Upper lobe of right lung (tissue), 1 donor: ENCODE measurements around the gene SGPP1. TPM values are rescaled to one million over a fixed set of nuclear protein-coding genes. Genes with fewer than 3 reads are reported as not detected.
A peak's percentile ranks its signal among the peaks of the same experiment; 100 is the strongest.

ENCODE experiments used
- ATAC-seq: fragments of 200-7000 bp; cut with Tn5 transposase; one replicate; pipeline ENCODE4 v1.9.1; 2020; ENCODE audit warnings: mild to moderate bottlenecking, moderate library complexity
- DNase-seq: peaks from one replicate; pipeline ENCODE4 v3.0.0-alpha.2; 2020
- H3K27ac ChIP-seq: fragments of 200-600 bp; one replicate; pipeline ENCODE4 v1.8.0; 2022
- H3K27me3 ChIP-seq: fragments of 200-600 bp; one replicate; pipeline ENCODE4 v1.8.0; 2022; ENCODE audit warnings: mild to moderate bottlenecking
- H3K36me3 ChIP-seq: fragments of 200-600 bp; one replicate; pipeline ENCODE4 v1.8.0; 2022
- H3K4me1 ChIP-seq: fragments of 200-600 bp; one replicate; pipeline ENCODE4 v1.8.0; 2022
- H3K4me3 ChIP-seq: fragments of 200-600 bp; one replicate; pipeline ENCODE4 v1.8.0; 2022; ENCODE audit warnings: mild to moderate bottlenecking
- H3K9me3 ChIP-seq: fragments of 200-600 bp; one replicate; pipeline ENCODE4 v1.8.0; 2022
- intact Hi-C: fragments of 100-400 bp; cut with DNase I; formaldehyde crosslinking; loops from one replicate; pipeline ENCODE4 v1.11.0; 2022
- total RNA-seq: library from RNA; stranded (reverse); fragmentation: NEBNext Ultra II Directional; extraction: Animal tissue kit (Norgen Biotek cat#: 25700); gene quantifications from one replicate; pipeline ENCODE4 v1.2.1, GENCODE V29; 2021
- TF ChIP-seq, protein P1 (sequence below): fragments of 200-600 bp; IDR thresholded peaks from one replicate; pipeline ENCODE4 v1.8.0; 2022; ENCODE audit warnings: antibody characterized with exemption
- donor health status: DM: no; HTN: yes; CAD: no; lungs with severe emphysema.

SGPP1 gene
- total RNA-seq, 1 donor from 2014 or later, result 22.3 TPM

DNA sequence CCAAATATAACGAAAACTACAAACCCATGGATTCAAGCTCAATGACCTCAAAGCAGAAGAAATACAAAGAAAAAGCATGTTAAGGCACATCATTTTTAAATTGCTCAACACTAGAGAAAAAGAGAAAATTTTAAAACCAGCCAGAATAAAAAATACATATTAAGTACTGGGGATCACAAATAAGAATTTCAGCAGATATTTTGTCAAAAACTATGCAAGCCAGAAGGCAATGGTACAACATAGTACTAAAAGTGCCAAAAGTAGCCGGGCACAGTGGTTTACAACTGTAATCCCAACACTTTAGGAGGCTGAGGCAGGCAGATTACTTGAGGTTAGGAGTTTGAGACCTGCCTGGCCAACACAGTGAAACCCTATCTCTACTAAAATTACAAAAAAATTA lies 10.2 kb downstream of the SGPP1 start:
- Histone ChIP-seq H3K4me1 (no peaks in the 10 kb centered on the region), H3K9me3 (peaks cover 17% of the 10 kb centered on the region), H3K4me3 (no peak overlapping the region), H3K27me3 (no peaks in the 10 kb centered on the region), H3K36me3 (no peaks in the 10 kb centered on the region), H3K27ac (no peak overlapping the region)
- intact Hi-C loops, result no loop called here
- no peak for ATAC-seq
- TF ChIP-seq, protein P1, sequence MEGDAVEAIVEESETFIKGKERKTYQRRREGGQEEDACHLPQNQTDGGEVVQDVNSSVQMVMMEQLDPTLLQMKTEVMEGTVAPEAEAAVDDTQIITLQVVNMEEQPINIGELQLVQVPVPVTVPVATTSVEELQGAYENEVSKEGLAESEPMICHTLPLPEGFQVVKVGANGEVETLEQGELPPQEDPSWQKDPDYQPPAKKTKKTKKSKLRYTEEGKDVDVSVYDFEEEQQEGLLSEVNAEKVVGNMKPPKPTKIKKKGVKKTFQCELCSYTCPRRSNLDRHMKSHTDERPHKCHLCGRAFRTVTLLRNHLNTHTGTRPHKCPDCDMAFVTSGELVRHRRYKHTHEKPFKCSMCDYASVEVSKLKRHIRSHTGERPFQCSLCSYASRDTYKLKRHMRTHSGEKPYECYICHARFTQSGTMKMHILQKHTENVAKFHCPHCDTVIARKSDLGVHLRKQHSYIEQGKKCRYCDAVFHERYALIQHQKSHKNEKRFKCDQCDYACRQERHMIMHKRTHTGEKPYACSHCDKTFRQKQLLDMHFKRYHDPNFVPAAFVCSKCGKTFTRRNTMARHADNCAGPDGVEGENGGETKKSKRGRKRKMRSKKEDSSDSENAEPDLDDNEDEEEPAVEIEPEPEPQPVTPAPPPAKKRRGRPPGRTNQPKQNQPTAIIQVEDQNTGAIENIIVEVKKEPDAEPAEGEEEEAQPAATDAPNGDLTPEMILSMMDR, result no peak
- no peak for DNase-seq

DNA sequence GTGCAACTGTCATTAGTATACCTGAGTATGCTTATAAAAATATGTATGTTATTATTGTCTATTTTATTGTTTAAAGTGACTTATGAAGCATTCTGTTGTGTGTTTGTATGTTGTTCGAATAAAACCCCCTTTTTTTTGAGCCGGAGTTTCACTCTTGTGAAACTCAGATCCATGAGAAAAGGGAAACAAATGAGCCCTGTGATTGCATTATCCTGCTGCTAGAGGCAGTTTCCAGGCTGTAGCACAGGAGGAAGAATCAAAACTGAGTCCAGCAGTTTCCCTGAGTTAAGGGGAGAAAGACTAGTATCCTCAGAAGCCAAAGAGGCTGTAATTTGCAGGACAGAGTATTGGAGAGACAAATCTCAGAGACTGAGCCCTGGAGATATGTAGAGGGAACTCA lies 12.5 kb downstream of the SGPP1 start:
- no peak overlapping the region for H3K4me3 ChIP-seq
- intact Hi-C loops, result no loop called here
- H3K27me3 ChIP-seq, result no peaks in the 10 kb centered on the region
- H3K4me1 ChIP-seq, result no peaks in the 10 kb centered on the region
- no peak overlapping the region for H3K27ac ChIP-seq
- DNase-seq (no peak), ATAC-seq (peak; percentile 60)
- H3K36me3 ChIP-seq, result no peaks in the 10 kb centered on the region
- TF ChIP-seq, protein P1, result no peak
- peaks cover 17% of the 10 kb centered on the region for H3K9me3 ChIP-seq

DNA sequence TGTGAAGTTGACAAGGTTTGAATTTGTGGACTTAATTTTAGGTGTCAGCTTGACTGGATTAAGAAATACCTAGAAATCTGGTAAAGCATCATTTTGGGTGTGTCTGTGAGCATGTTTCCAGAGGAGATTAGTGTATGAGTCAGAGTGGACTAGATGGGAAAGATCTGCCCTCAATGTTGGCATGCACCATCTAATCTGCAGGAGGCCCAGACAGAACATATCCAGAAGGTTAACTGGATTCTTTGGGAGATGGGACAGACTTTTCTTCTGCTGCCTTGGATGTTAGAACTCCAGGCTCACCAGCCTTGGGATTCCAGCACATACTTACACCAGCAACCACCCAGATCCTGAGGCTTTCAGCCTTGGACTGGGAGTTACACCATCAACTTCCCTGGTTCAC lies 14.1 kb downstream of the SGPP1 start:
- no peak for DNase-seq
- Histone ChIP-seq H3K4me1 (no peaks in the 10 kb centered on the region), H3K27me3 (no peaks in the 10 kb centered on the region), H3K4me3 (no peak overlapping the region), H3K27ac (no peak overlapping the region), H3K9me3 (peaks cover 17% of the 10 kb centered on the region), H3K36me3 (no peaks in the 10 kb centered on the region)
- TF ChIP-seq, protein P1, result no peak
- no peak for ATAC-seq
- intact Hi-C loops, result no loop called here

DNA sequence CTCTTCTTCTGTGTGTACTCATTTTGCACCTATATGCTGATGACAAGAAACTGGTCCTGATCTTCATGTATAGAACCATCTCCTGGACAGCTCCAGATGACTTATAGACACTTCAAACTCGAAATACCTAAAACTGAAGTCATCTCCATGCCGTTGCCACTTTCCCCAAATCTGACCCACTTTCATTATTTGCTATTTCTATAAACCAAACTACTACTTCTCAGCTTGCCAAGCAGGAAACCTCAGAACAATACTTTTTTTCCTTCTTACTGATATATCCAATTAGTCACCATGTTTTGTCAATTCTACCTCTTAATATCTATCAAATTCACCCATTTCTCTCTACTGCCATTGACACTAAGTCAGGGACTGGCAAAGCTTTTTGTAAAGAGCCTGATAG lies 14.8 kb downstream of the SGPP1 start:
- DNase-seq (no peak), ATAC-seq (no peak)
- Histone ChIP-seq H3K27me3 (no peaks in the 10 kb centered on the region), H3K4me1 (no peaks in the 10 kb centered on the region), H3K4me3 (no peak overlapping the region), H3K9me3 (peaks cover 17% of the 10 kb centered on the region), H3K36me3 (no peaks in the 10 kb centered on the region), H3K27ac (no peak overlapping the region)
- intact Hi-C loops, result no loop called here
- TF ChIP-seq, protein P1, result no peak

DNA sequence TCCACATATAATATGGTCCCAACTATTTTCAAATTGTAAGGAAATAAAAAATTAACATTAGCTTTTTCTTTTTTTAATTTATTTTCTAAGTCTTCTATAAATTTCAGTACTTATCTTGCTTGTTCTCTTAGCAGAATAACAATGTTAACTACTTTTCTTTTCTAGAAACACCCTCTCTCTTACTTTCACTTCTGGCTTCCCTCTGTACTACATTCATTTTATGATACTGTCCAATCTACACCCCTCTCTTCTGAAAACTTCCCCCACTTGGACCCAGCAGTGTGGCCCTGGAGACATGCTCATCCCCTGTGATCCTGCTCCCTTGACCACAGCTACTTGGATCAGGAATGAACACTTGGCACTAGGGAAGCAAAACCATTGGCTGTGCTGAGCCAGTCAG lies 15.7 kb downstream of the SGPP1 start:
- TF ChIP-seq, protein P1, result no peak
- DNase-seq, result no peak
- Histone ChIP-seq H3K36me3 (no peaks in the 10 kb centered on the region), H3K4me1 (no peaks in the 10 kb centered on the region), H3K27me3 (no peaks in the 10 kb centered on the region), H3K27ac (no peak overlapping the region), H3K4me3 (no peak overlapping the region), H3K9me3 (peaks cover 8% of the 10 kb centered on the region)
- intact Hi-C loops, result no loop called here
- ATAC-seq, result no peak

DNA sequence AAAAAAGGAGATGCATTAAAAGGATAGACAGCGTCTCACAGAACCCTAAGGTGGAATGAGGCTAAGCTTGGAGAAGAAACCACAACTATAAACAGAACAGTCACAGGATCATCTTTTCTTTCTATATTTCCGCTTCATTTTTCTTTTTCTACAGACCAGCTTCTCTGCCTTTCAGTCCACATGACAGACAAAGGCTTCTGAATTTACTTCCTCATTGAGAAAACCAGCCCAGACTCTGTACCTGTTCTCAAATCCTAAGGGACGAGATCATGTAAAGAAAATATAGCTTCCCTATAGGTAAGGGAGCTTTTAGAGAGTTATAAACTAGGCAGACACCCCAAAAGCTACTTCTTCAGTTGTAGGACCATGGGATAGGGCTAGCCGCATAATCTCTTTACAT lies 17.4 kb downstream of the SGPP1 start:
- TF ChIP-seq, protein P1, result no peak
- Histone ChIP-seq H3K9me3 (no peaks in the 10 kb centered on the region), H3K36me3 (no peaks in the 10 kb centered on the region), H3K27ac (no peak overlapping the region), H3K4me3 (no peak overlapping the region), H3K4me1 (no peaks in the 10 kb centered on the region), H3K27me3 (no peaks in the 10 kb centered on the region)
- DNase-seq, result no peak
- intact Hi-C loops, result no loop called here
- no peak for ATAC-seq
